Activated CD8-positive, alpha-beta memory T cell treated with anti-CD3 and anti-CD28 coated beads, Interleukin-2, amount 10 ng/mL, durations not matched to agents 7 days and 5 days (primary cell): ENCODE measurements around the gene GRID2. TPM values are rescaled to one million over a fixed set of nuclear protein-coding genes. Genes with fewer than 3 reads are reported as not detected.

ENCODE experiments used
- ATAC-seq: fragments of 150-1000 bp; cut with Tn5 transposase; one replicate; pipeline ENCODE4 v1.10.0; 2021; ENCODE audit warnings: moderate library complexity
- CTCF ChIA-PET: fragments of 350-600 bp; sonication (Branson Sonifier 250); formaldehyde crosslinking; loops from one replicate; lab custom pipeline; 2021; ENCODE audit warnings: antibody characterized with exemption; lab: Charles Lee
- DNase-seq: peaks from one replicate; pipeline ENCODE4 v3.0.0-alpha.2; 2020
- H3K27ac Mint-ChIP-seq: one replicate; pipeline ENCODE4 v1.8.0; 2021; ENCODE audit warnings: mild to moderate bottlenecking, mixed read lengths
- H3K27me3 Mint-ChIP-seq: one replicate; pipeline ENCODE4 v1.8.0; 2021; ENCODE audit warnings: mixed read lengths
- H3K36me3 Mint-ChIP-seq: one replicate; pipeline ENCODE4 v1.8.0; 2021; ENCODE audit warnings: mild to moderate bottlenecking, mixed read lengths
- H3K4me1 Mint-ChIP-seq: one replicate; pipeline ENCODE4 v1.8.0; 2021; ENCODE audit warnings: mixed read lengths
- H3K4me3 Mint-ChIP-seq: one replicate; pipeline ENCODE4 v1.8.0; 2021; ENCODE audit warnings: mild to moderate bottlenecking, moderate library complexity, mixed read lengths
- H3K9me3 Mint-ChIP-seq: one replicate; pipeline ENCODE4 v1.8.0; 2022; ENCODE audit warnings: low read depth, mixed read lengths
- total RNA-seq, 2 experiments: library from RNA; stranded (reverse); gene quantifications; one replicate each; pipeline ENCODE4 v1.2.3, GENCODE V29; 2021

Gene GRID2
- total RNA-seq, 2 experiments from 2014 or later, result not detected

DNA sequence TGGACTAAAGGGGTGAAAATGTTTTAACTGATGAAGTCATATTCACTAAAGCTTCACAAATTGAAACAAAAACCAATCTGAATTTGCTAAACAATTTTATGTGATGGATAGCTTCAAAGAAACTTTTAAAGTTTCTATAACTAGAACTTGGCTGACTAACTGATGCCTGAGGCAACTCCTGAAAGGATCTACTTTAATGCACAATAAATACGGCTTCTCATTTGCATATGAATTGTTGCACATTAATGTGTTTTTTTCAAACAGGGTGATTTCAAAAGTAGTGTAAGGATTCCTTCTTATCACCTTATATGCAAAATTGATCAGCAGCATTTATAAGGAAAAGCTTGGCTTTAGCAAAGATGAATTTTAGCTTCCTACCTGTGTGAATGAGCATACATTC lies 1466.4 kb downstream of the GRID2 start:
- H3K4me1 Mint-ChIP-seq, result no peaks in the 10 kb centered on the region
- no peak for DNase-seq
- no peaks in the 10 kb centered on the region for H3K36me3 Mint-ChIP-seq
- H3K4me3 Mint-ChIP-seq, result no peak overlapping the region
- H3K27ac Mint-ChIP-seq, result no peak overlapping the region
- CTCF ChIA-PET, result no interaction called here
- no peaks in the 10 kb centered on the region for H3K27me3 Mint-ChIP-seq
- no peaks in the 10 kb centered on the region for H3K9me3 Mint-ChIP-seq
- ATAC-seq, result no peak

DNA sequence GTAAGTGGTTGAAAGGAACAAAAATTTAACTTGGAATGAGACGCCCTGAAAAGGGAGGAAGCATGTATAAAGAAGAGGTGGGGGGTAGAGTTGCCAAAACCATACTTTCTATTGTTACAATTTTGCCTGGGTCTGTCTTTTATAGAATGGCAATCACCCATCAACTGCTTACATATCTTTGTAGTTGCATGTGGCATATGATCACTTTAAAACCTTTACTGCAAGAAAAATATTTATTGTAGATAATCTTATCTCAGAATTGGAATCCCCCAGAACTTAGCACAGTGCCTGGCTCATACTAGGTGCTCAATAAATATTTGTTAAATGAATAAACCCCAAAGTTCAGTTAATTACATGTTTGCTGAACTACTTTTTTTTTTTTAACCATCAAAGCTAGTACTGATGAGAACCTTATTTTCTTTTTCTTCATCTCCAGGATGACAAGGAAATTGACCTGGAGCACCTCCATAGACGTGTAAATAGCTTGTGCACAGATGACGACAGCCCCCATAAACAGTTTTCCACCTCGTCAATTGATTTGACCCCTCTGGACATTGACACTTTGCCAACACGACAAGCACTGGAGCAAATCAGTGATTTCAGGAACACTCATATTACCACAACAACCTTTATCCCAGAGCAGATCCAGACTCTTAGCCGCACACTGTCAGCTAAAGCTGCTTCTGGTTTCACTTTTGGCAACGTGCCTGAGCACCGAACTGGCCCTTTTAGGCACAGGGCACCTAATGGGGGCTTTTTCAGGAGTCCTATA lies 1468.1 kb downstream of the GRID2 start:
- CTCF ChIA-PET, result no interaction called here

DNA sequence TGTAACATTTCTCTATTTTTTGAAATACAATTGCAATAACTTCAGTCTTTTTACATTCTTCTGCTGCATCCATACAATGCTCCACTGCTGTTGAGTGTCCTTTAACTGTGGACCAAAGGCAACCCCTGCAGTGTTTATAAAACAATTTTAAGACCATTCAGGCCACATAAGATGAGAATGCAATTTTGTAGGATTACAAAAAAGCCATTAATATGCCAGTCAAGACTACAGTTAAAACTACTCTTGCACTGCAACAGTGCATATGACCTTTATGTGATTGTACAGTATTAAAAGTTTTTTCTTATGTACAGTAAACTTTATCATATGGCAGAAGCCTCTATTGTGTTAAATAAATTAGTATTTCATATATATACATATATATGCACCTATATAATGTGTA lies 1469.1 kb downstream of the GRID2 start:
- CTCF ChIA-PET, result no interaction called here
- no peaks in the 10 kb centered on the region for H3K36me3 Mint-ChIP-seq
- no peak overlapping the region for H3K27ac Mint-ChIP-seq
- no peaks in the 10 kb centered on the region for H3K9me3 Mint-ChIP-seq
- H3K27me3 Mint-ChIP-seq, result no peaks in the 10 kb centered on the region
- DNase-seq (no peak), ATAC-seq (no peak)
- H3K4me1 Mint-ChIP-seq, result no peaks in the 10 kb centered on the region
- H3K4me3 Mint-ChIP-seq, result no peak overlapping the region

More for the DNA sequence above, 1468.1 kb downstream of the GRID2 start:
- H3K27ac Mint-ChIP-seq, result no peak overlapping the region
- H3K4me3 Mint-ChIP-seq, result no peak overlapping the region
- ATAC-seq (no peak), DNase-seq (no peak)
- no peaks in the 10 kb centered on the region for H3K4me1 Mint-ChIP-seq
- H3K27me3 Mint-ChIP-seq, result no peaks in the 10 kb centered on the region
- no peaks in the 10 kb centered on the region for H3K36me3 Mint-ChIP-seq
- no peaks in the 10 kb centered on the region for H3K9me3 Mint-ChIP-seq

DNA sequence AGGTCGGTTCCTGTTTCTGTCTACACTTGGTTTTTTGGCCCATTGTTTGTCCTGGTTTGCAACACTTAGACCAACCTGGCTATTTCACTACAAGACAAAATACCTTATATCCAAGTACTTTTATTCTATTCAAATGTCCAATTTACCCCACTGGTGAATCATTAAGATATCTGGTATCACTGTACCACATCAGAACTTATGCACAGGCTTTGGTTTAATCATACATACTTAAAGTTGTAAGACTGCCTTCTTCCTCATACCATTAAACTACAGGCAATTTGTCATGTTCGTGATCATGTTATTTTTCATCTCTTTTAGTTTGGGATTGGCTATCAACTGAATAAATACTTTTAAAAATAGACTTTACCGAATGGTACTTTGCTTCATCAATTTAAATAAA lies 1471.8 kb downstream of the GRID2 start:
- DNase-seq (no peak), ATAC-seq (no peak)
- Mint-ChIP-seq H3K36me3 (no peaks in the 10 kb centered on the region), H3K9me3 (no peaks in the 10 kb centered on the region), H3K4me1 (no peaks in the 10 kb centered on the region), H3K27ac (no peak overlapping the region), H3K27me3 (no peaks in the 10 kb centered on the region), H3K4me3 (no peak overlapping the region)
- CTCF ChIA-PET, result no interaction called here

DNA sequence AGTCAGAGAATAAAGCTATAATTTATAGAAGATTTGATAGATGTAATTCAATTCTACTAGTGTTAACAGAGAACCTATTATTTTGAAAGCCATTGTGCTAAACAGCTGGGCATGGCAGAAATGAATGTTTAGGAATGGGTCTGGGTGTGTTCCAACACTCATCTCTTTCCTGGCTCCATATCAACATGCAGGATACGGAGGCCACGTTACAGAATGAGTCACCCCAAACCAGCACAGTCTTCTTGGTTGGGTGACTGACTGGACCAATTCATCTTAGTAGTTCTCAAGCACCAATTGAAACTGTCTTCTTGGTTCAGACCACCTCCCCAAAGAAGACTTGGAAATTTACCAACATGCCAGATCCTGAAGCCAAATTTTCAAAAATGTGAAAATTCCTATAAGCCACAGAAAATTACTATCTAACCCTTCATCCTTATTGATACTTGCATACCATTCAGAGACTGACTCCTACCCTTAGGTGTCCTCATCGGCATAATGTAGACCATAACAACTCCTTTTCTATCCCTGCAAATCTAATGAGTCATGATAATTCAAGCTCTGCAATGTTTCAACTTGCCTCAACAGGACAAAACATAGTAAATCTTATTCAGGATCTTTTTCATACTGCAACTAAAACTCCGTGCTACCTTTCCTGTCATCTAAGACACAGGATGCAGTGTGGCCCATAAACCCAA lies 1472.8 kb downstream of the GRID2 start:
- Mint-ChIP-seq H3K27me3 (no peaks in the 10 kb centered on the region), H3K9me3 (no peaks in the 10 kb centered on the region), H3K4me1 (no peaks in the 10 kb centered on the region), H3K4me3 (no peak overlapping the region), H3K27ac (no peak overlapping the region), H3K36me3 (no peaks in the 10 kb centered on the region)
- CTCF ChIA-PET, result no interaction called here
- no peak for ATAC-seq
- DNase-seq, result no peak

DNA sequence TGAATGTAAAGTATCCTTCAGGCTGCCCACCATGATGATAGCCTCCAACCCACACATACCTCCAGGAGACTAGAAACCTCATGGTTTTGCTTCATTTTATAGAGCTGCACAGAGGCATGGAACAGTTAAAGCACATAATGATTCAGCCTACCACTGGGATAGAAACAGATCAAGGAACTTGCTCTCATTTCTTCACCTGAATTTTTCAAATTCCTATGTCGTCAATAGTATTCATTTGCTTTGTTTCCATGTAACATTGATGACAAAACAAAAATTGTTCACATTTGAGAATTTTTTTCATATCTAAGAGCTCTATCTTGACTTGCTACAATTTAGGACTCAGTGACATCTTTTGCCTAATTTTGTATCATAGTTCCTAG lies 1473.3 kb downstream of the GRID2 start:
- CTCF ChIA-PET, result no interaction called here
- no peak overlapping the region for H3K4me3 Mint-ChIP-seq
- DNase-seq (no peak), ATAC-seq (no peak)
- no peaks in the 10 kb centered on the region for H3K9me3 Mint-ChIP-seq
- no peaks in the 10 kb centered on the region for H3K27me3 Mint-ChIP-seq
- H3K36me3 Mint-ChIP-seq, result no peaks in the 10 kb centered on the region
- H3K4me1 Mint-ChIP-seq, result no peaks in the 10 kb centered on the region
- H3K27ac Mint-ChIP-seq, result no peak overlapping the region

DNA sequence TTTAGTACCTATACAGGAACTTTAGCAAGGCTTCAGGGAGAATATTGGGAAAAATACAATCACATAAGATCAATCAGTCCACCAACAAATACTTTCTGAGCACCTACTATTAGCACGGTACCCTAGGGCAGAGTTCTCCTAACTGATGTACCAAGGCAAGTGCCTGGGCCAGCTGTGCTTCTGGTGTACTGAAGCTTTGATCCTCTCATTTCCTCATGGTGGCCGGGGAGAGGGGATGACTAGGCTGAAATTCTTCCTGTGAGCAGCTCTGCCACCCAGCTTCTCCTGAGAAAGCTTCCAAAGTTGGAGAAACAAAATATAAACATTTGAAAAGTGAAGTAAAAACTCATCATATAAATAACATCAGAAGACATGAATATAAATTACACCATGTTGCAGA lies 1475.5 kb downstream of the GRID2 start:
- no peaks in the 10 kb centered on the region for H3K4me1 Mint-ChIP-seq
- DNase-seq (no peak), ATAC-seq (no peak)
- no peaks in the 10 kb centered on the region for H3K27me3 Mint-ChIP-seq
- H3K36me3 Mint-ChIP-seq, result no peaks in the 10 kb centered on the region
- H3K27ac Mint-ChIP-seq, result no peak overlapping the region
- no peaks in the 10 kb centered on the region for H3K9me3 Mint-ChIP-seq
- H3K4me3 Mint-ChIP-seq, result no peak overlapping the region
- CTCF ChIA-PET, result no interaction called here

DNA sequence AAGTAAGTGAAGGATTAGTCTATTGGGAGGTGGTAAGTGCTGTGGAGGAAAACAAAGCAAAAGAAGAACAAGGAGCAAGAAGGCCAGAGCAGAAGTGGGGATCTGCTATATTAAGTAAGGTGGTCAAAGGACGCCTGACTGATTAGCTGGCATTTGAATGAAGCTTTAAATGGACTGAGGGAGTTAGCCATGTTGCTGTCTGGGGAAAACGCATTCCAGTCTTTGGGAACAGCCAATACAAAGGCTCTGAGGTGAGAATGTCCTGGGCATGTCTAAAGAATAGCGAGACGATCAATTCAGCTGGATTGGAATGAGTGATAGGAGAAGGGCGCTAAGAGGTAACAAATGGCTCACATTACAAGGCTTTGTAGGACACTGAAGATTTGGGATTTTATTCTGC lies 1476.3 kb downstream of the GRID2 start:
- no peaks in the 10 kb centered on the region for H3K36me3 Mint-ChIP-seq
- no peaks in the 10 kb centered on the region for H3K27me3 Mint-ChIP-seq
- H3K27ac Mint-ChIP-seq, result no peak overlapping the region
- CTCF ChIA-PET, result no interaction called here
- H3K4me1 Mint-ChIP-seq, result no peaks in the 10 kb centered on the region
- no peak overlapping the region for H3K4me3 Mint-ChIP-seq
- ATAC-seq, result no peak
- no peaks in the 10 kb centered on the region for H3K9me3 Mint-ChIP-seq
- DNase-seq, result no peak

DNA sequence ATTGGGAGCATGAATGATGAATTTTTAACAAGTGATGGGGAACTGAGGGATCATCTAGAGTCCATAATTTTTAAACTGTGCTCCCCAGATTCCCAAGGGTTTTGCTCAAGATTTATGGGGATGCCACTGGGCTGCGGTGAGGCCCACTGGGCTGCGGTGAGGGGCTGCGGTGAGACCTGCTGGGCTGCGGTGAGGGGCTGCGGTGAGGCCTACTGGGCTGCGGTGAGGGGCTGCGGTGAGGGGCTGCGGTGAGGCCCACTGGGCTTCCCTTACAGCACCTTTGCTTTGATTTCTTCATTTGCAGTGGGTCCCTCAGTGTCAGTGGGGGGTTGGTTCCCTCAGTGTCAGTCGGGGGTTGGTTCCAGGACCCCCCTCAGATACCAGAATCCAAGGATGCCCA lies 1477.4 kb downstream of the GRID2 start:
- Mint-ChIP-seq H3K4me1 (no peaks in the 10 kb centered on the region), H3K27ac (no peak overlapping the region), H3K36me3 (no peaks in the 10 kb centered on the region), H3K9me3 (no peaks in the 10 kb centered on the region), H3K27me3 (no peaks in the 10 kb centered on the region), H3K4me3 (no peak overlapping the region)
- CTCF ChIA-PET, result no interaction called here
- DNase-seq (no peak), ATAC-seq (no peak)

DNA sequence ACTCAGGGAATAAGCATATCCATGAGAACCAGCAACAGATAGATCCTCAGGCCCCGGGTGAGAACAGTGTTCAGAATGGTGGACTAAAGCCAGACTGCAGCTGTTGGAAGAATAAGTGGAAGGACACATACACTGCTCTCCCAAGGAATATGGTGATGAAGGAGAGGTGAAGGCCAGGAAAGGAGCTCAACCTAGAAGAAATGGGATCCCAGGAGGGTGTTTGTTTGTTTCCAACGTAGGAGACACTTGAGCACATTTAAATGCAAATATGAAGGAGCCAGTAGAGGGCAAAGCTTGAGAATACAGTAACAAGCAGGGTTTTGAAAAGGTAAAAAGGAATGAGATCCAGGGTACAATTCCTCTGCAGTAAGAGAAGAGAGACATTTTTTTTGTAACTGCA lies 1482.4 kb downstream of the GRID2 start:
- CTCF ChIA-PET, result no interaction called here
- DNase-seq, result no peak
- Mint-ChIP-seq H3K4me3 (no peak overlapping the region), H3K4me1 (no peaks in the 10 kb centered on the region), H3K9me3 (no peaks in the 10 kb centered on the region), H3K27ac (no peak overlapping the region), H3K27me3 (no peaks in the 10 kb centered on the region), H3K36me3 (no peaks in the 10 kb centered on the region)
- no peak for ATAC-seq

DNA sequence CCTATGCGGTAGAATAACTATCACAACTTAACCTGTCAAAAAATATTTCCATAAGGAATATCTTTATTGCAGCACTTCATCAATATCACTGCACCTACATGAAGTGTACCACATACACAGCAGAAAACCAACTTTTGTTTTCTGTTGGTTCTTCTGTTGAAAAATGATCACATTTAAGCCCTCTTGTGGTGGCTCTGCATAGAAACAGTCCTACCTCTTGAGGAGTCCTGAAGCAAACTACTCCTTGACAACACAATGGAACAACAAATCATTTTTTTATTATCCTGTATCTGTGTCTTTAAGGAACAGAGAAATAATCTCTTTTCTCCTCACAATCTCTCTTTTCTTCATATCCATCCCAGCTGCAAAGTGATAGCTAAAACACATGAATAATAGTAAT lies 1484.9 kb downstream of the GRID2 start:
- Mint-ChIP-seq H3K4me1 (no peaks in the 10 kb centered on the region), H3K4me3 (no peak overlapping the region), H3K27ac (no peak overlapping the region), H3K27me3 (peaks cover 5% of the 10 kb centered on the region), H3K9me3 (no peaks in the 10 kb centered on the region), H3K36me3 (no peaks in the 10 kb centered on the region)
- CTCF ChIA-PET, result no interaction called here
- ATAC-seq (no peak), DNase-seq (no peak)

DNA sequence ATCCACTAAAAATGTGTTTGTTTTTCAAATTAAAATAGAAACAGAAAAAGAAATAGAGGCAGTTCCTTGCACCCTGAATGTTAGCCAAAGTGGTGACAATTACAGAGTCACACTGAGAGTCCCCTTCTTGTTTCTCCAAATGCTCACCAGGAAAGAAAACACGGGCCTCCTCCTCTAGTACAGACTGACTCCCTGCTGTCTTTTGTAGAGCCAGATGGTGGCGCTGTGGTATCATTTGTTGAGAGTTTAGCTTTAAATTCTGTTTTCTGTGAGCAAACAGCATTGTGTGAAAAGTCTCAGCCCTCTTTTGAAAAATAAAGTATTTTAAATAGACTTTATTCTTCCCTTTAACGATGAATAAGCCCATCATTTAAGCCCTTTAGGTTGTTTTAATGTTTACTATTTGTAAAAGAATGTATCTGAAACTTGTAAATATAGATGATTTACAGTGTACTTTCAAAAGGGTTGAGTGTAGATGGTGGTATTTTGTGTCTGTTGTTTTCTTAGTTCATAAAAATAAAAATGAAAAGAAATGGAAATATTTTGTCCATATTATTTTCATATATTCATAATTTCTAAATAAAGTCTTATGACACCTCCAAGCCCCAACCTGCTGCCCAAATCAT lies 1487.9 kb downstream of the GRID2 start:
- Mint-ChIP-seq H3K4me3 (no peak overlapping the region), H3K27me3 (peaks cover 5% of the 10 kb centered on the region), H3K27ac (no peak overlapping the region), H3K9me3 (no peaks in the 10 kb centered on the region), H3K4me1 (no peaks in the 10 kb centered on the region), H3K36me3 (no peaks in the 10 kb centered on the region)
- DNase-seq, result peak; percentile 50
- ATAC-seq, result no peak
- CTCF ChIA-PET, result no interaction called here

DNA sequence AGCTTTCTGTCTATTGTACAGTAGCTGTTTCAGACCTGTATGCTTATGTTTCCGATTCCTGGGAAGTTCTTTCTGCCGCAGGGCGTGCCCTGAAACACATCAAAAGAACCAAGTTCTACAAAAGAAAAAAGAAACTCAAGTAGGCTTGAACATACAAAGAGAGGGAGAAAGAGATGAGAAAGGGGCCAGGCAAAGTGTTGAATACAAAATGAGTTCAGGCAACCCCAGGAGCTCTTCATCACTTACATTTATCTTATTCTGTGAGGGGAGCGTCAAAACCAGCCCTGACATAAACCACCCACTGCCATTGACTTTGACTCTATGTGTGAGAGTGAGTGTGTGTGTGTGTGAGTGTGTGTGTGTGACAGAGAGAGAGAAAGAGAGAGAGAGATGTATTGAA lies 1498.3 kb downstream of the GRID2 start:
- ATAC-seq (no peak), DNase-seq (no peak)
- Mint-ChIP-seq H3K9me3 (no peaks in the 10 kb centered on the region), H3K27me3 (no peaks in the 10 kb centered on the region), H3K4me3 (no peak overlapping the region), H3K4me1 (no peaks in the 10 kb centered on the region), H3K36me3 (no peaks in the 10 kb centered on the region), H3K27ac (no peak overlapping the region)
- CTCF ChIA-PET, result no interaction called here

DNA sequence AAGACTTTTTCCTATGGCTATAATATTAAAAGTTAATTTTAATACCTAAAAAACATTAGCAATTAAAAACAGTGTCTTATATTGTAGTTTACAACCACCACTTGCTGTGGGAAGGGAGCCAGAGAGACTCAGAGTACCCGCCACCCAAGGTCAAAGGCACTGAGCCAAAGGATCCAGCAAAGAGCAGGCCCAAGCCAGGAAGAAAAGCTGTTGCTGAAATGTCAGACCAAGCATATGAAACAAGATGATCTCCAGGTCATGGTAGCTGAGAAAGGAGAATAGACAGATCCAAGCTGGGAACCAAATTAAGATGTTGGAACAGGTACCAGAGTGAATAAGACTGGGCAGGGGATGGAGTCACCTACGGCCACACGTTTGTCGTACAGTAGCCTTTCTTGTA lies 1506.0 kb downstream of the GRID2 start:
- no peak for DNase-seq
- Mint-ChIP-seq H3K9me3 (no peaks in the 10 kb centered on the region), H3K27ac (no peak overlapping the region), H3K36me3 (no peaks in the 10 kb centered on the region), H3K4me1 (no peaks in the 10 kb centered on the region), H3K4me3 (no peak overlapping the region), H3K27me3 (no peaks in the 10 kb centered on the region)
- ATAC-seq, result no peak
- CTCF ChIA-PET, result no interaction called here
